HG02678 (cell line): ENCODE data around the gene CMBL.
A peak's percentile ranks its signal among the peaks of the same experiment; 100 is the strongest.
"Not testable (repeated sequence)": the region's sequence is repeated elsewhere in the genome, so short reads cannot be mapped to it uniquely, and the experiment has no call there.

Experiments
- ATAC-seq: cut with Tn5 transposase; IDR thresholded peaks from one replicate; pipeline ENCODE4 v1.9.1; 2021; ENCODE audit warnings: mild to moderate bottlenecking, moderate library complexity; ENCODE audit not compliant: unreplicated experiment

CMBL gene

DNA sequence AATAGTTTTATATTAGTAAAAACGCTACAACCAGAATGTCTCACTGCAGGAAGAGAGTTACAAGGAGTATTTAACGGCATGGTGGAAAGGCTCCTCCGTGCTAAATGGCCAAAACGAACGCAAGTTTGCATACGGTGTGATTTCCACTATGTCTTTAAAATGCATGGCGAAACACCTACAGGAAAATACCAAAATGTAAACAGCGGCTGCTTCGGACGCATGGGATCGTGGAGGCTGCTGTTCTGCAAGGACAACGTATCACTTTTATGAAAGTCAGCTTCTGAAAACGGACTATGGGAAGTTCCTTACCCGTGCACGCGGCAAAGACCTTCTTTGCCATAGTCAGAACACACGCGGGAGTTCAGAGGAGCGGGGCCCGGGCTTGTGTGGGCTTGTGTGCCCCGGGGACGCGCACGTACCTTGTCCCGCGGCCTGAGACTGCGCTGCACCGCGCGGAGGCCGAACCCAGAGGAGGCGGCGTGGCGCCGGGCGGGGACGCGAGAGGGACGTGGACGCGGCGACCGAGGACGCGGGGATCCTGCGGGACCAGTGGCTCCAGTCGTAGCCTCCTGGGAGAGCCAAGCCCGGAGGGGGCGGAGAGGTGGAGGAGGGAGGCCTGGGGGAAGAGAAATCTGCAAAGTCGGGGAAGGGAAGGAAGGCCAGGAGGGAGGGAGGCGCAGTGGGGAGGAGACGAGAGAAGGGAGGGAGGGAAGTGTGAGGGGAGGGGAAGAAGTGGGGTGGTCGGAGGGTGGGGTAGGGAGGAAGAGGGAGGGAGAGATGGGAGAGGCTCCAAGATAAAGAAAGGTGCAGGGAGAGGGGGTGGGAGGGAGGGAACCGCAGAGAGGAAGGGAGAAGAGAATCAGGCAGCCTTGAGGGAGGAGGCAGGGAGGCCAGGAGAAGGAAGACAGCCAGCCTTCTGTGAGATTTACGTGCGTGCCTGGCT, at the start of gene CMBL:
CMBL (minus strand) TSS at position 697 of the 943 bp plus-strand sequence. CDS start 17,140 bp downstream, outside the sequence.
- ATAC-seq = peak; percentile 74

DNA sequence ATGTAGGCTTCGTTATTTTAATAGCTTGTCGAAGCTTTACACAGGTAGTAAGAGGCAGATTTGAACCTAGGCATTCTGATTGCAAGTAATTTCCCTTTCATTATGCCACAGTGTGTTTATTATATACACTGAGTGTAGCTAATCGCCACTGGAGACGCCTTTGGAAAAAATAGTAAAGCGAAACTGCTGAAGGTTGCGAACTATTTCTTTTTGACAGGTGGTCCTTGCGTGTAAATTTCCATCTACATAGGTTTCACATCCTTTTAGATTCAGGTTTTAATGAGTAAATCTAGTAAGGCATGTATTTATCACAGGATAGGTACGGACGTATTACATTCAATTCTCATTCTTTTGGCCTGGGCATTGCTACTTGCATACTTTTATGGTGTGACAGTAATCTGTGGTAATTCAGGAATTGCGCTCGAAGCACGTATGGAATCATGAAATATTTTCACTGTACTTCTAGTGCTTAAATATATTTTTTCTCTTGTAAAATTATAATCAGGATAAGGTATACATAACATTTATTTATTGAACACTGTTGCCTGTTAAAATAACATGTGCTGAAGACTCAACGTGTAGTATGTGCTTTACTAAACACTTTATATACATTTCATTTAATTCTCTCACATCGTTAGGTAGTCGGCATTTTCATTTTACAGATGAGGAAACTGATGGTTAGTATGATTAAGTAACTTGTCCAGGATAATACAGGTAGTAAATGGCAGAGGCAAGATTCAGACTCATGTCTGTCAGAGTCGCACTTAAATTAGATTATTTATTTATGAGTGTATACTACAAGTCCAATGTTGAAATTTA, 47.6 kb upstream of the CMBL start:
- no peak for ATAC-seq

DNA sequence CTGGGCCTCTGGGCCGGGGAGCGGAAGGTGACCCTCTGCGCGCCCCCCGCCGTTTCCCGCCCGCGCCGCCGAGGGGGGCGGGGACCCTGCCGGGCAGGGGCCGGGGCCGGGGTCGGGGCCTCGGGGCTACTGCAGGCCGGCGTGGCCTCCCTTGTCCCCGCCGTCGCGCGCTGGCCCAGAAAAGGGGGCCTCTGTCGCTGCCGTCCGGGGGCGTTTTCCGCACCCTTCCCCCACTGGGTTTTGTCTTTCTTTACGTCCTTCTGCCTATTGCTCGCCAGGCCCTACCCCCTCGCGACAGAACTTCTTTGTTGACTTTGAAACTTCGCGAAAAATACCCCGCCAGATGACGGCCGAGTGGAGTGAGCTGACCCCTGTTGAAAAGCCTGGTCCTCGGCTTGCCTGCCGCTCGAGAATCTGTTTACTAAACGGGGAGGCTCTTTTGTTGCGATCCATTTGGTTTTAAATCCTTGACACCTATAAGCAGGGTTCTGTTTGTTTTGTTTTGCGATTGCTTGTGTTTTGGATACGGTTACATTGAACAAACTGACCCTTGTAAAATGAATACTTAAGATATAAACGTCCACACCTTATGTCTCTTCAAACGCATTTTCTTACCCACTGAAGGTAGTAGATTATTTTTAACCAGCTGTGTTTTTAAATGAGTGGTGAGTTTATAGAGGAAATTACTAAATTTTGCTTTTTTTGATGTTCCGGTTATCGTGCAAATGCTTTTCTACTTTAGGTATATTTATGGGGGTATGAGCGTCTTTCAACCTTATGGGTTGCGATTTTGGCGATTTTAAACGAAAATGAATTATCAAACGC, 46.6 kb upstream of the CMBL start:
- ATAC-seq = peak; percentile 16

DNA sequence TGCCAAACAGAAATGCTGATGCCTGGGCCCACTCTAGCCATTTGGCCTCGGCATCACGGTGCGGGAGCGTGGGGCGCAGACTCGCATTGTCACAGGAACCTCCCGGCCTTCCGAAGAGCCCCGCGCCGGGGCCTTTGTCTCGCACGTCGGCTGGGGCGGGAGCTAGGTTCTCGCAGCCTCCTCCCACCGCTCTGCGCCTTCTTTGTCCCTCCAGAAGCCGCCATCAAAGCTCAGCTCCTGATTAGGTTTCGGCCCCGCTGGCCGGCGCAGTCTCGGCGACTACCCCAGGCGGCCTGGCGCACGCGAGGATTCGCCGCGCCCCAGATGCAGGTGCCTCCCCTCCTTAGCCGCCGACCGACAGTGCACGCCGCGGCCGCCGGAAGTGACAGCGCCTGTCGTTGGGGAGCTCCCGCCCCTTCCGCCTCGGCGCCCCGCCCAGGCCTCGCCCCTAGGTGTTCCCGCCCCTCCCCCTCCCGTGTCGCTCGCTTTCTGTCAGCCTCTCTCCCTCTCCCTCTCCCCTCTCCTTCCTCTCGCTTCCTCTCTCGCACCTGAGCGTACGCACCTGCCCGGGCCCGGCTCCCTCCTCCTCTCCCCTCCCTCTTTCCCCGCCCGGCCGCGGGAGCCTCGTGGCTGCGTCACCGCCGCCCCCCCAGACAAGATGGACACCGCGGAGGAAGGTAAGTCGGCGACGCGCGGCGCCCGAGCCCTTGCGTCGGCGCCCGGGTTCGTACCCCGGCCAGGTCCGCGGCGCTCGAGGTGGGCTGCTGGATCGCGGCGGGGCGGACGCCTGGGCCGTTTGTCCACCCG, 45.7 kb upstream of the CMBL start, which contains the start of gene MARCHF6:
MARCHF6 (plus strand) TSS at position 455 of the 807 bp plus-strand sequence; CDS start at position 659, 204 bp downstream.
- ATAC-seq = peak; percentile 87

DNA sequence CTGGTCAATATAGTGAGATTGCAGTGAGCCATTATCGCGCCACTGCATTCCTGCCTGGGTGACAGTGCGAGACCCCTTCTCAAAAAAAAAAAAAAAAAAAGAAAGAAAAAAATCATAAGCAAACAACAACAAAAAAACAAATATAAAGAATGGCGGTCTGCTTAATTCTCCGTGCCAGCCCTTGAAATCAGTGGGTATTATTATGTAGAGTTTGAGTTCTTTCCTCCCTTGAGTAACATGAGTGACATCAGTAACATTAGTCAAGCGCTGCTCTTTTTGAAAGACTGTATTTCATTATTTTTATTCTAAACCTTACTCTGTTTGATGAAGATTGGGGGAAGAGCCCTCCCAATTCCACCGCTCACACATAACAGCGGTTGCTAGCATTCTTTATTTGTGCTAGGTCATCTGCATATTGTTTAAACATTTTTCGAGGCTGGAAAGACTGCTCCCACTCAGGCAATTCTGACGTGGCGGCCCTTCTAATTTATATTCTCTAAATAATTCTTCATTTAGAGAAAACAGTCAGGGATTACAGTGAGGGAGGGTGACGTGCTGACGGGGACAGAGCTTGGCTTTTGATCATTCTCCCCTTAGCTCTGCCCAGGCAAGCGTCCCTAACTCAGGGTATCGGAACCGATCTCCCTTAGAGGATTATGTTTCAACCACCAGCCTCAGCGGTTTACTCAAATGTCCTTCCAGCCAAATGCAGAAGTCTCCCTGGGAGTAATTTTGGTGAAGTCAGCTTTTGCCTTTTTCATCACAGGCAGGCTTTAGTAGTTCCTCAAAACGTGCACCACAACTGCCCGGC, 44.9 kb upstream of the CMBL start:
- peak; percentile 16 for ATAC-seq

DNA sequence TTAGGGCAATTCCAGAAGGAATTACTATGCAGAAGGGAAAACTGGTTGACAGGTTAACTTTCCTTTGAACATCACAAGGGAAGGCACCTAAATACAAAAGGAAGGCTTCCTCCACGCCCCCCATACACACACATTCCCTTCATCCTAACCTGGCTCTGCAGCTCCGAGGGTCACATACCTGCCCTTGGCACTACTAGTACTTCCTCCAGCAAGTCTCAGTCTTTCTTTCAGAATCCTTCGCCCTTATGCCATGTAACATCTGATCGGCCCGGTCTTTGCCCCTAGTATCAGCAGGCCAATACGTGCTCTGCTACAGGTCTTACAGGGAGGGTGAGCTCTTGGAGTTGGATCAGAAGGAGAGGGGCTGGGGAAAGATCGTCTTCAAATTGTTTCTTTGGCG, 44.2 kb upstream of the CMBL start:
- no peak for ATAC-seq

DNA sequence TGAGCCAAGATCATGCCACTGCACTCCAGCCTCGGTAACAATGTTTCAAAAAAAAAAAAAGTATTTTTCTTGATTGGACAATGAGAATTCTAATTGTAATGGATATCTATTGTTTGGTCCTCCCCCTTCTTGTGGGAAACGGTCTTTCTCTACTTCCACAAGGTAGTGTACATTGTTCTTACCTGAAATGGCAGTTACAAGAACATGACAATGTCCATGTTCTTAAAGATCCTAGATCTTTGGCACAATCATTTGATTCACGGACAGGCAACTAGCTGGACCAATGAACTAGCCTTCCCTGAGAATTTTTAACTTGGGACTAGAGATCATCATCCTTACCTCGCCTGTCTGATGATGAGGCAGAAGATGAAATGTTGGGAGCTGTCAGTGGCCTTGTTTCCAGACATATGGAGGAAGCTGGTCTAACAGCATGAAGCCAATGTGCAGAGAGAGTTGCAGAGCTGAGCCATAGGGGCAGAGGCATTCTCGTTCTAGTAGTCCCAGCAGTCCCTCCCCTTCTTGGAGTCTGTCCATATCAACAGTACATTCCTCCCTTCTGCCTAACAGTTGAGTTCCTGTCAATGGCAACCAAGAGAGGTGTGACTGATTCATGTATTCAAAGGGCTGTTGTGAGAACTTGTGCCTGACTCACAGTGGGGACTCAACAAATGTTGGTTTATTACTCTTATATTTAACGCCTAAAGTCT, 43.6 kb upstream of the CMBL start:
- ATAC-seq = no peak

DNA sequence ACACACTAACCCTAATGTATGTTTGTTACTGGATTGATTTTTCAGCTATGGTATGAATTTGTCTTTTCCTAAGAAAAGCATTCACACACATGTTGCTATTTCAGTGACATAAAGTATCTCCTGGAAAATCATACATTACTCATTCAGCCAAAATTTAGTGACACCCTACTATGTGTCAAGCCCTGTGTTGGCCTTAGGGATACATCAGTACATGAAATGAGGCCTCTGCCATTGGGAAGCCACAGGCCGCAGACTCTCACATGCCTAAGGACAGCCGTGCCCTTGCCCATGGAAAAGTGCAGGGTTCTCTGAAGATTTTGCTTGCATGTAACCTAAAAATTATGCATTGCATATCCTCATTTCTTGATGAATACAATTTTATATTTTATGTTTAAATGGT, 40.6 kb upstream of the CMBL start:
- no peak for ATAC-seq

DNA sequence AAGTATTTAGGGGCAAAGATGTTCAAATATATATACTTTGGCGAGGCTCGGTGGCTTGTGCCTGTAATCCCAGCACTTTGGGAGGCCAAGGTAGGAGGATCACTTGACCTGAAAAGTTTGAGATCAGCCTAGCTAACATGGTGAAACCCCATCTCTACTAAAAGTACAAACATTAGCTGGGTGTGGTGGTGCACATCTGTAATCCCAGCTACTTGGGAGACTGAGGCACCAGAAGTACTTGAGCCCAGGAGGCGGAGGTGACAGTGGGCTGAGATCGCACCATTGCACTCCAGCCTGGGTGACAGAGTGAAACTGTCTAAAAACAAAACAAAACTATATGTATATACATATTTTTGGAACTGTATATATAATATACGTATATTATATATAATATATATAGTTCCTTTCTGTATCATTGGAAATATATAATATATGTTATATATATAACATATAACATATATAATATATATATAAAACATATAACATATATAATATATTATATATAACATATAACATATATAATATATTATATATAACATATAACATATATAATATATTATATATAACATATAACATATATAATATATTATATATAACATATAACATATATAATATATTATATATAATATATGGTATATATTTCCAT, 36.9 kb upstream of the CMBL start:
- not testable (repeated sequence) for ATAC-seq

DNA sequence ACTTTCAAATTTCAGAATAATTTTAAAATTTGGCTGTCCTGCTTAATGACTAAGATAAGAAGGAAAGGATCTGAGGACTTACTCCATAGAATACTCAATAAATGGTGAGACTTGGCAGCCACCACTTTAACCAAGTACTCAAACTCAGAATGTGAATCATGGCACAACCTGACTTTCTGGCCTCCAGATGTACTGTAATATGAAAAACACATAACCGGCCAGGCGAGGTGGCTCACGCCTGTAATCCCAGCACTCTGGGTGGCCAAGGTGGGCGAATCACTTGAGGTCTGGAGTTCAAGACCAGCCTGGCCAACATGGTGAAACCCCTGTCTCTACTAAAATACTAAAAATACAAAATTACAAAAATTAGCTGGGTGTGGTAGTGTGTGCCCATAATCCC, 35.8 kb upstream of the CMBL start:
- ATAC-seq = no peak

DNA sequence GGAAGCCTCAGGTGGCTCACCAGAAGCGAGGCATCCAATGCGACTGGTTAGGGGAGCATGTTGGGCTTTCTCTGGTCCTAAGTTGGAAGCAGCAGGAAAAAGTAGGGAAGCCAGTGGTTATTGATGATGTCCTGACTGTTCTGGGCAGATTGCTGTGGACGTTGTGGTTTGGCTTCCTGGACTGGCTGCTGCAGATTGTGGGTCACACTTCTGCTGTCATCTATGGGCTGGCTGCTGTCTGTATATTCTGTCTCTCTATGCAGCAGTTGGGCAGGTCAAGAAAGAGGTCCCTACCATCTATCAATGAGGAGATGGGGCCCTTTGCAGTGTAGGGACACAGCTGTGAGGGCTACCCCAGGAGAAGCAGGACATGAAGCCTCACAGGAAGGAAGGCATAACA, 32.3 kb upstream of the CMBL start:
- no peak for ATAC-seq

DNA sequence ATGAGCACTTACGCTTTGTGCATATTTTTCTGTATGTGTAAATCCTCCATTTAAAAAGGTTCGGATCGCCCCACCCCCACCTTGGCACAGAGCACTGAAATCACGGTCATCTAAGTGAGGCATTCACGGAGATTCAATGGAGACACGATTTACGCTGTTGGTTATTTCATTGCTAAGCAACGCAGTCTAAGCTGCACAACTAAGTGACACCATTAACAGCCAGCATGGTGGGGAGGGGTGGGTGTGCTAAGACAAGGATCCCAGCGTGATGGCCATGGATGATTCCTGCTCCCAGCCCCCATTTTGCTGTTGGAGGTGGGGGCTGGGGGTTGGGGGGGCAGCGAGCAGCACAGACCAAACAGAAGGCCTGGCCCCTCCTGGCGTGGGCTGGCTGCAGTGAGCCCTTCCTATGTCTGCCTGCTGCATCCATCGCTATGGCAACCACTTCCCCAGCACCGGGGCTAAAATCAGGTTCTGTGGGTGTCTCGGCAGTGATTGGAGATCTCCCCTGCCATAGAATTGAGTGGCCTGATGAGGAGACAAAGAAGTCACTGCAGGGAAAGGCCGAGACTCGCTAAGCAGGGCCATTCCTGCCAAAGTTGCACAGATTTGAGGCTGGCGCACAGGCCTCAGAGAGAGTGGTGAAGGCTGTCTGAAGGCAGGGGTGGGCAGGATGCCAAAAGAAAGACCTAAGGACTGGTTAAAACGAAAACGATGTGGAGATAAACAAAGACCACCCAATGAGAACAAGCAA, 31.5 kb upstream of the CMBL start:
- ATAC-seq = no peak

DNA sequence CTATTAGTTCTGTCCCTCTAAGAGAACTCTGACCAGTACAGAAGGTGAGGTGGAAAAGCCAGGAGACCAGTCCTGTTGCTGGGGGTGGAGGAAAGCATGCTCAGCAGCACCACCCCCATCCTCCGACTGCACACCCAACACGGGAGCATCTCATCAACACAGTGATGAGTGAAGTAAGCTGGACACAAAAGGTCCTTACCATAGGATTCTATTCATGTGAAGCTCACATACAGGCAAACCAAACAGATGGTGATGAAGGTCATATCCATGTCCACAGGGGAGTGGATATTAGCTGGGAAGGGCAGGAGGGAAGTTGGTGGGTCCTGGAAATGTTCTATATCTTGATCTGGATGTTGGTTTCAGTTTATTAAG, 31.0 kb upstream of the CMBL start:
- ATAC-seq = no peak

DNA sequence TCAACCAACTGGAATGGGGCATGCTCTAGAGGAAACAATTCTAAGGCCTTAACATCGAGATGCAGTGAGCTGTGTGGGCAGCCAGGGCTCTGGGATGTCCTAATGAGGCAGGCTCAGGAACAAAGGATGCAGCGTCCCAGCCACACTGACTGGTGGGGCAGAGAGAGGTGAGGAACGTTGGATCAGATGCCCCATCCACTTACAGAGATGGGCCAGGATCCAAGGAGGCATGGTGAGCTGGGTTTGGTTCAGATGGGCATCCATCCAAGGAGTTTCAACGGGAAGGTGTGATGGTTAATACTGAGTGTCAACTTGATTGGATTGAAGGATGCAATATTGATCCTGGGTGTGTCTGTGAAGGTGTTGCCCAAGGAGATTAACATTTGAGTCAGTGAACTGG, 30.3 kb upstream of the CMBL start:
- no peak for ATAC-seq

DNA sequence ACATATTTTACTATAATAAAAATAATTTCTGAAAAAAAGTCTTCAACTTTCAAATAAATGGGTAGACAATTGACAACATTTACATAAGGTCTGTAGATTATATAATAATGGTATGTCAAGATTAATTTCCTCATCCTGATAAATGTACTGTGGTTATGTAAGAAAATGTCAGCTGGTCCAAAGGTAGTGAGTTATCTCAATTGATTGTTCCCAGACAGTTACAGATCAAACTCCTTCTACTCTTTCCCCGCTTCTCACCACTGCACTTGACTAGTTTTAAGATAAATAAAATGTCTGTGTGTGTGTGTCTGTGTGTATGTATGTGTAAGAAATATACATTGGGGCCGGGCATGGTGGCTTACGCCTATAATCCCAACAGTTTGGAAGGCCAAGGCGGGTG, 29.4 kb upstream of the CMBL start:
- ATAC-seq = no peak

DNA sequence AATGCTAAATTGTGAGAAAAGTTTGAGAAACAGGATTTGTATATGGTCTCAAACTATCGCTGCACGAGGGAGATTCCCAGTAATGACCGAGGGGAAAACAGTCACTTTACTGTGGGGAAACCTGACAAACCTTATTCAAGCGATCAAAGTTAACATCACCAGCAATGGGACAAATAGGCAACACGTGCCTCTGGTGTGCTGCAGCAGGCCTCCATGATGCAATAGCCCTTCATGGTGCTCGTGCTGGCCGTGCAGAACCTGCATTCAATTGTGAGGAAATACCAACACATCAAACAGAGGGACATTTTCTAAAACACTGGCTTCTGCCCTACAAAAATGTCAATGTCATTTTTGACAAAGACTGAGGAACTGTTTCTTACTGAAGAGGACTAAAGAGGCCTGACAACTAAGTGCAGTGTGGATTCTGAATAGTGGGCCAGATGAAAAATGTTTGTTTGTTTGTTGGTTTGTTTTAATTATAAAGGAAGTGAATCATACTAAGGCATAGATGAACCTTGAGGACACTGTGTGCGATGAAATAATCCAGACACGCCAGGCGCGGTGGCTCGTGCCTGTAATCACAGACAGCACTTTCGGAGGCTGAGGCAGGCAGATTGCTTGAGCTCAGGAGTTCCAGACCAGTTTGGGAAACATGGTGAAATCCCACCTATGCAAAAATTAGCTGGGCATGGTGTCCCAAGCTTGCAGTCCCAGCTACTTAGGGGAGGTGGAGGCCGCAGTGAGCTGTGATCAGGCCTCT, 28.2 kb upstream of the CMBL start:
- no peak for ATAC-seq

DNA sequence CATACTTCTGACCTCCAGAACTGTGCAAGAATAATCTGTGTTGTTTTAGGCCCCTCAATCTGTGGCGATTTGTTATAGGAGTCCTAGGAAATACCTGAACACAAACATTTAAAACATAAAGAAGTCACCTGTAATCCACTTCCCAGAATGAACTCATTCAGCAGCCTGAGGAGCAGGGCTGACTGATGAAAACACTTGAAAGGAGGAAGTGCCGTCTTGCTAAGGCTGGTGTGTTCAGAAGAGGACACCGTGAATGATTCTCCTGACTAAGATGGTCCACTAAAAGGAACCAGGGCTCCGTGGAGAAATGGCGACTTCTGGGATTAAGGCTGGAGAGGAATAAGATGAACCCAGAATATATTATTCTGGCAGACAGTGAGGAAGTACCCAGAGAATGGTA, 27.1 kb upstream of the CMBL start:
- no peak for ATAC-seq
